Sigmoid colon (tissue), 4 donors: ENCODE results near the gene CYSRT1.

Experiments
- CTCF ChIP-seq, 4 experiments: fragments of 450-650 bp in 3 of 4; fragments of 200-600 bp in 1 of 4; IDR thresholded peaks; one replicate each; pipeline ENCODE4 v1.5.1; 2016 to 2019; ENCODE audit warnings: antibody characterized with exemption in 4 of 4, mild to moderate bottlenecking in 3 of 4, moderate library complexity in 2 of 4
- POLR2AphosphoS5 ChIP-seq, 4 donors: sonication (generic); formaldehyde crosslinking; IDR thresholded peaks; one replicate each; pipeline ENCODE4 v1.6.1; 2017; ENCODE audit warnings: antibody characterized with exemption in 4 of 4

DNA sequence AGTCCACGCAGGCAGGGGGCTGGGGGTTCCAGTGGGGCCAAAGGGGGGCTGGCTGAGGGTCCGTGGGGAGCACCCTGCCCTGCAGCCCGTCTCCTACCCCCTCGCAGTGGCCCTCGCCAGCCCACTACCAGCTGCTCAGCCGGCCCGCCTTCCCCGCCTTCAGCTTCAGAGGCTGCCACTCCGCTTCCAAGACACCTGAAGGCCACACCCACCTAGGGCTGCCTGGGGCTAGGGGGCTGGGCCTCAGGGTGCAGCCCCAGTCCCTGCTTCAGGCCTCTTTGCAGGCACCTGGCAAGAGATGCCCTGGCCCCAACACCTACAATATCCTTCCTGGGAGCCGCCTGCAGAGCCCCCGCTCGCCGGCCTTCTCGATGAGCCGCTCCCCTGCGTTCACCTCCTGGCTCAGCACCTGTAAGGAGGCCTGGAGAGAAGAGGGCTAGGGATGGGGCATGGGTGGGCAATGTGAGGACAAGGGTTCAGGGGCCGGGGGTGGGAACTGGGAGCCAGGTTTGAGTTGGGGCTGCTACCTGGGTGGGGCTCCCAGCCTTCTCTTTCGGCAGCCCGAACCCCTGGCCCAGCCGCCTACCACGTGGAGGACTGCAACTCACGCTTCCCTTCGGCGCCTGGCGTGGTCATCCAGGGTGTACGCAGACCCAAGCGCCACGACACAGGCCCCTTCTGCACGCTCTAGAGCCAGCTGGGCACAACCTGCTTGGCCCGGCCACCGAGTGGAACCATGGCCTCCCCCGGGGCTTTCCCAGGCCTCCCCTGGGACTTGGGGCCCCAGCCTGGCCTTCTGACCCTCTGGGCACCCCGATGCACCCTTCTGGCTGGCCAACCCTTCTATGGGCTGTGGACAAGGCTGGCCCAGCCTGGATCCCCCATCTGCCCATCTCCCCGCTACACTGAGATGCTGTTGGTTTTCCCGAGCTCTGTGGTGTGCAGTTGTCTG, 27.9 kb downstream of the CYSRT1 start:
- TF ChIP-seq CTCF (IDR thresholded peaks at IDR 0.05): no peak
- TF ChIP-seq POLR2AphosphoS5 (IDR thresholded peaks at IDR 0.05): no peak
